ENCODE data around the gene DISC1.

GRCh38 chr1:231626951-231627614 lies 493 bp downstream of the DISC1 start:
- TF ChIP-seq ZFX (IDR thresholded peaks at IDR 0.05) (no peak), CTCF (conservative IDR thresholded peaks at IDR 0.05) (no peak)
